Measurements from ENCODE around the gene LCOR.
"Not testable (repeated sequence)": the region's sequence is repeated elsewhere in the genome, so short reads cannot be mapped to it uniquely, and the experiment has no call there.

The LCOR gene

DNA sequence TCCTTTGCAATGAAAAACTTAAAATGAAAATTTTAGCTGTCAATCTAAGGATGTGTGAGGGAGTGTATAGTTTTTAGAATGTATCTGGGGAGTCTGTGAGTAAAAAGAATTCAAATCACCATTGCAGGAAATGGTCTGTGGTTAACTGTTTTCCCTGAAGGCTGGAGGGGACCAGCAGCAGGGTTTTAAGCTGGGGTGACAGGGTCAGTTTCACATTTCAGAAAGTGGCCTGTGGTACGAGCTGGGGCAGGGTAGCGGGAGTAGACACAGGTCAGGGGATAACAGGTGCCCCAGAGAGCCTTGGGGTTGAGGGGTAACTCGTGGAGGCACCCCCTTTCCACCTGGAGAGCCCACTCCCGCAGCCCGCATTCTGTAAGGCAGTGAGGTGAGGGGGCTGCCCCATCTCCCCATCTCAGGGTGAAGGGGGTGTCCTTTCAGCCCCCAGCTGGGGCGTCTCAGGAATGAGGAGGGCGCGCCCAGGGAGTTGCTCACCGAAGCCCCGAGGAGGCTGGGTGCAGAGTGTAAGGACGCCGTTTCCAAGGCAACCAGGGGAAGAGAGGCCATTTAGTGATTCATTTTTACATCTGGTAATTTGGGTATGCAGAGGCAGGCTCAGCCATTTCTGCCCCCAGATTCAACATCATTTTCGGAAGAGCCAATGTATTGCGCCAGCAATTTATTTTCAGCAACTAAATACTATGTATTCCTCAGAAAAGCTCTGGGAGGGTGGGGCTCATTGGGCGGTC is 184.8 kb downstream of the LCOR start:
- peak; percentile 61 for DNase-seq

DNA sequence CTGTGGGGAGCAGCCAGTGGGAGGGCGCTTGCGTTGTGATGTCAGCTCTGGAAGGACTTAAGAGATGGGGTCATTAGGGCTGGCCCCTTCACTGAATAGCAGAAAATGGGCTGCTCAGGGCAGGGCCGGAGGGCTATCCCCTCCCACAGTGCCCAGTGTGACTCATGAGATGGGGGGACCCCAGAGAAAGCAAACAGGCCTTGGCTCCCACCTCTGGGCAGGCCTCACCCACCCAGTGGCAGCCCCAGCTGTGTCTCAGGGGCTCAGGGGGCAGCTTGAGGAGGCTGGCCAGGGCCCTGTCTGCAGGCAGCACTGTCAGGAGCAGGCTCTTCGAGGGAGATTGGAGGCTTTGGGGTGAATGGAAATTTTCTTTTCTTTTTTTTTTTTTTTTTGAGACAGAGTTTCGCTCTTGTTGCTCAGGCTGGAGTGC is 185.4 kb downstream of the LCOR start:
- peak; percentile 53 for DNase-seq

DNA sequence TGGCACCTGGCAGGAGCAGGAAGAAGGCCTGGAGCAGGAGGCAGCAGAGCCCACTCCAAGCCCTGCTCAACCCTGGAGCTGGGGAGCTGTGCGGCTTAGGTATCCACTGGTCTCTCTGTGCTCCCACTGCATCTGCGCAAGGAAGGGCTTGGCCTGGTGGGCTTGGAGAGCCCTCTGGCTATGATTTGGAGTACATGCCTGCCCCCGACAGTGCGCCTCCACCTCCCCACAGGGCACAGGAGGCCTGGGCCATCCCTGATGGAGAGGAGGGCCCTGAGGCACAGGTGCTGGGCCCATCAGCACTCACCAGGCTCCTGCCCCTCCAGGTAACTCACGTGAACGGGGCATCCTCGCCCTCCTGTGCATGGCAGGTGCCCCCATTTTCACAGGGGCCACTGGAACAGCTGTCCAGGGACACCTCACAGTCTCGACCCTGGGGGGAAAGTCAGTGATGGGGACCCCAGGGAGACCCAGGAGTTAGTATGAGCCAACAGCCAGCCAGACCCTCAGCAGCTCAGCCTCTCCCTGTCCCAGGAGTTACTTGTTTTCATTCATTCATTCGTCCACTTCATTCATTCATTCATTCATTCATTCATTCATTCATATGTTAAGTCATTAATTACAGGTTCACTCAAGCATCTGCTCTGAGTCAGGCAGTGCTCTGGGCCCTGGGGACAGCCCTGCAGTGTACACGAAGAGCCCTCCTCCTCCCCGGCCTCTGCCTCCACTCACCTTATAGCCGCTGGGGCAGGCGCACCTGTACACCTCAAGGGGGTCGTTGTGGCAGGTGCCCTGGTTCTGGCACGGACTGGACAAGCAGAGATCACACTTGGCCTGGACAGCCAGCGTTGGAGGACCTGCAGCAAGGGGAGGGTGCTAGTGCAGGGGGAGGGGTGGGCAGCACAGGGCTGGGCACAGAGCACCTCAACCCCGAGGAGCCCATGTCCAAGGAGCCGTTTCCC is 186.4 kb downstream of the LCOR start:
- peak; percentile 54 for DNase-seq

DNA sequence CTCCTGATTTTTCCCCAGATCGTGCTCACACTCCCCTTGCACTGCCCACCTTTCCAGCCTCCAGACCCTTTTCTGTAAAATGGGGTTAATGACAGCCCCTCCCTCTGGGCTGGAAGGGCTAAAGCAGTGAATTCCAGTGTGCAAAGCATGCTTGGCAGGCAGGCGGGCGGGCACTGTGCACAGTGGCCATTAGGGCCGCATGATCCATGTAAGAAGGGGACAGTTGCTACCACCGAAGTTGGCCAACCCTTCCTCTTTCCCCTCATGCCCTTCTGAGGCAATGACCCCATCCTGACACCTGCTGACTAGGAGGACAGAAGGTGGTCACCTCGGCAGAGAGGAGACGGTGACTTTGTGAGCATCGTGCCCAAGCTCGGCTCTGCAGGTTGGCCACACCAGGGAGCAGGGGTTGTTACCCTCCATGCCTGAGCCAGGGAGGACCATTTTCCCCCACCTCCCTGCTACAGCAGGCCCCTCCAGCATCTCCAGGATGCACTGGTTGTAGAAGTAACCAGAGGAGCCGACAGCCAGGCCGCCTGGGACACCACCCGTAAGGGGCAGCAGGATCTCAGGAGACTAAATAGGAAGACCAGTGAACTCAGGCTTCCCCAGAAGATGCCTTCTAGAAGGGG is 187.2 kb downstream of the LCOR start:
- peak; percentile 44 for DNase-seq

DNA sequence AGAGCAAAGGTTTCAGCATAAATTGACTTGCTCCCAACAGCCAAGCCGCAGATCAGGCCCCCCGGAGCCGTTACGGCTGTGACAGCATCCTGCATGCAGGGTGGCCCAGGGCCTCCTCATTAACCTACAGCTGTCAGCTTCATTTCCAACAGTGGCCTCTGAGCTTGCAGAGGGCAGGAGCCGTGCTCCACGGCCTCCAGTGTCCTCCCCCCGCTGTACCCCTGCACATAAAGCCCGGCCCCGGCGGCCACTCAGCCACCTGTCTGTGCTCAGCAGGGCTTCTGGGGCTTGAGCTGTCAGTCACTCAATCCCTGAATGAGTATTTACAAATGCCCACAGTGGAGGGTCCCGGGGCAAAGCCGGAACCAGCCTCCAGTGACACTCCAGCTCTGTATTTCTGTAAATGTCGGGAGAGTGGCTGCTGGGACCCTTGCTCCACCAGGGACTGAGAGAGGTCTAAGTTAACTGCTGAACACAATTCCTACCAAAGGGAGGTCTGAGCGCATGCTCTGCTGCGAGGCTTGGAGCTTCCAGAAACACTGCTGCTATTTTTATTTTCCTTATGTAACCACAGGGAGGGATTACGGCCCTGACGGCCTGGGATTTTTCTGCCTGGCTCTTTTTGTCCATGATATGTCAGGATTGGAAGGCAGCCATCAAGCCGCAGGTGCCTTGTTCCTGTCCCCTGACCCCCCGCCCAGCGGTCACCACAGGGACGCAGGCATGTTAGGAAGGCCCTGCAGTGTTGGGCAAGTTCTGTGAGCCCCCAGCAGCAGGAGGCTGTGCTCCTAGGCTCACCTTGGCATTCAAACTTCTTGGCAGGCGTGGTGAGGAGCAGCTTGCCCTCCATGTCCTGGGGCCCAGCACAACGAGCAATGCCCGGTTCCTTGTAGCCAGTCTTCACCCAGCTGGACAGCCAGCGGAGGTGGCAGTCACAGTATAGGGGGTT is 188.6 kb downstream of the LCOR start:
- peak; percentile 54 for DNase-seq

DNA sequence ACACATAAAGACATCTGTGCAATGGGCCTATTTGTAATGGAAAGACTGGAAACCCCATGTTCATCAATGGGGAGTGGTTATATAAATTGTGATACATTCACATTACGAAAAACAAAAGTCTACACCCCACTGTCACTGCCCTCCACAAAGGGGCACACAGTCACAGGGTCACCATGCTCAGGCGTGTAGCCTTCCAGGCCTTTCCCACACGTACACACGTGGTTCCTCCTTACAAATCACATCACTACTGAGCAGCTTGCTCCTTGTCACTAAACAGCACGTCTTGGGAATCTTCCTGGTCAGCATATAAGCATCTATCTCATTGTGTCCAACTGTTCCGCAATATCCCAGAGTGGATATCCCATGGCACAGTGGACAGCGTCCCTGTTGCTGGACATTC is 190.5 kb downstream of the LCOR start:
- no peak for DNase-seq

DNA sequence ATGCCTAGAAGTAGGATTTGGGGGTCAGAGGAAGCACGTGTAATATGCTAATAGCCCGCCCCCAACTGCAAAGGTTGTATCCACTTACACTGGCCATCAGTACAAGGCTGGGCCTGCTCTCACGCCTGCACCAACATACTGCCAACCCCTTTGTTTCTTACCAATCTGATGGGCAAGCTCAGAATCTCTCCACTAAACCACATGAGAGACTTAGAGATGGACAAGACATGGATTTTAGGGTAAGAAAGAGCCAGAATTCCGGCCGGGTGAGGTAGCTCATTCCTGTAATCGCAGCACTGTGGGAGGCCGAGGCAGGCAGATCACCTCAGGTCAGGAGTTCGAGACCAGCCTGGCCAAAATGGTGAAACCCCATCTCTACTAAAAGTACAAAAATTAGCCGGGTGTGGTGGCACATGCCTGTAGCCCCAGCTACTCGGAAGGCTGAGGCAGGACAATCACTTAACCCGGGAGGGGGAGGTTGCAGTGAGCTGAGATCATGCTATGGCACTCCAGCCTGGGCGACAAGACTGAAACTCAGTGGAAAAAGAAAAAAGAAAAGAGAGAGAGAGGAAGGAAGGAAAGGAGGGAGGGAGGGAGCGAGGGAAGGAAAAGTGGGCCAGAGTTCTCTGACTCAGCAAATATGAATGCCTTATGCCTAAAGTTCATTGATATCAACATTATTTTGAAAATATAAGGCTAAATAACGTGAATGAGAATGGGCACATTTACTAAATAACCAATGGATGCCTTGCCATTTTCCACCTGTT is 191.5 kb downstream of the LCOR start:
- no peak for DNase-seq

DNA sequence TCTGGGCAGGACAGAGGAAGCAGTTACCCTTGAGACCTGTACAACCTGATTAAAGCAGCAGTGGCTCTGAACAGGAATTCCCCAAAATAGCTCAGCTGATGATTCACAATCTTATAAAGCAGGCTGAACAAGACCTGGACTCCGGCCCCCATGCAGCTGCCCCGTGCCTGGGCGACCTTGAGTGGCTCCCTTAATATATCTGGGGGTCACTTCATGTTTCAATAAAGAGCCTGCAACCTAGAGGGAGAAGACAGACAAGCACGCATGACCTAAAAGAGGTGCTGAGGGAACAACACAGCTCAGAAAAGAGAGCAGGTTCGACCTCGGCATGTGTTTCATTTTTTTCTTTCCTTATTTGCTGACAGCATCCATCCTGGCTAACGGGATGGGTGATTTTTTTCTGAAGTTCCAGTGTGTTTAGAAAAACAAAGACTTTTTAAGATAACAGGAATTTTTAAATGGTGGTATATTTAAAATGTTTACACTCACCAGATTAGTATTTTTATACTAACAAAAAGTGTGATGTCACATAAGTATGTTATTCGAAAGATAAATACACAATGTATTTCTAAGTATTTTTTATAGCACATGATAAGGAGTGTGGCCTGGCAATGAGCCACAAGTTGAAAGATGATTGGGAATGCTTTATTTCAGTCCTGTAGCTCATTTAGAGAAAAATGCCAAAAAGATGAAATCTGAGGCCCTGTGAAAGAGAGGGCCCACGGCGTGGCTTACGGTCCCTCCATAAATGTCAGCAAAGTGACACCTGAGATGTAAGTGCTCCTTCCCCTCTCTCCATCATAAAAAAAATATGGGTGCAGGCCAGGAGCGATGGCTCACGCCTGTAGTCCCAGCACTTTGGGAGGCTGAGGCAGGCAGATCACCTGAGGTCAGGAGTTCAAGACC is 192.3 kb downstream of the LCOR start:
- no peak for DNase-seq

DNA sequence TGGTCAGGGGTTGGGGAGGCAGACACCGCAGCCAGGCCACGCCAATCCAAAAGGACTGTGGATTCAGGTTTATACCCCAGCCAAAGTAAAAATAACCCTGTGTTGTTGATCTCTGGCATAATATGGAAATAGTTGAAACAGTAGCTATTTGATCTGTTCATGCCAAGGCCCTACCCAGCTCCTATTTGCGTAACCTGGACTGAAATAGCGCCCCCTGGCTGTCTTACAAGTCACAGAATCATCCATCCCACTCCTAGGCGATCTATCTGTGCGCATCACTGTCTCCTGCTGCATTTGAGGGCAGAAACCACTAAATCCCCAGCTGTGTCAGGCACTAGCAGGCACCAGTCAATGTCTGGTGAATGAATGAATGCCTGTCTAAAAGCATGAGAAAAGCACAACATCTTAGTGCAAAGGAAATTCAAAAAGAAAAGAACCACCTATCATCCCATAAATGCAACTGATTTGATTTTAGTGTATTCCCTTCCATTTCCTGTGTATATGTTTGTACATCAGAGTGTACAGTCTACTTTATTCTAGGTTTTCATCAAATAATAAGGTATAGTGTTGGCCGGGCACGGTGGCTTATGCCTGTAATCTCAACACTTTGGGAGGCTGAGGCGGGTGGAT is 193.6 kb downstream of the LCOR start:
- peak; percentile 79 for DNase-seq

DNA sequence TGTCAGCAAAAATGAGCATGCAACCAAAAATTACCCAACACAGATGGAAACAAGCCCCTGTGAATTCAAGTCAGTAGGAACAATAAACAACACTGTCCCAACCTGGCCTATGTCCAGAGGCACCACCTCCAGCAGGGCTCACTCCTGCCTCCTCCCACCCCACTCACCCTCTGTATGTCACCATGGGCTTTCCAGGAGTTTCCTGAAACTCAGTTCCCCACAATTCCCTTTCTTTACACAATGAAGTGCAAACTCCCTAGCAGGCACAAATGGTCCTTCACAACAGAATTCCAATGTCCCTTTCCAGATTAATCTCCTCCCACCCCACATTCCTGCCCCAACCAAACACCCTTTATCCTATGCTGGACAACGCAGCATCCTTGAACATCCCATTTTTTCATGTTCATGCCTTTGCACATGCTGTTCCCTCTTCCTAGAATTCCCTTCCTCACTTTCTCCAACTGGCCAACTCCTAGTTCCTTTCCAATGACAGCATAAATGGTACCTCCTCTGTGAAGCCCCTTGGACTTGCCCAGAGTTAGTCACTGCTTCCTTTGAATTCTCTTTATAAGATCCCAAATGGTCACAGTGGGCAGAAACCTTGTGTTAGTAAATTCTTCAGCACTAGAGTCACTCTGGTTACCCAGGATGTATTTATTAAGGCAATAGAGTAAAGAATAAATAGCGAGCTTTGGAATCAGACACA is 196.2 kb downstream of the LCOR start:
- DNase-seq = no peak

DNA sequence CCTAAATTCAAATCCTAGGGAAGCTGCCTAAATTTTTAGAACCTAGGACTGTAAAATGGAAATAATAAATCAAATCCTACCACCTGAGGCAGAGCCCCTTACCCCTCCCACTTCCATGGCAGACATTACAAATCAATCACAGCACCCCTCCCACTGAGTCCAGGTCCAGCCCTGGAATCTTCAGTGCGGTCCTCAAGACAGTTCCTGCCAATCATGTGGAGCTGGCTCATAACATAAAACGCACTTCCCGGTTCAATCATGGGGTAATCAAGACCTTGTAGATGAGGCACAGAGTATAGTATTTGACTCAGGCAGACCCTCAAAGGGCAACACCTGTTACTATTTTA is 196.7 kb downstream of the LCOR start:
- no peak for DNase-seq

DNA sequence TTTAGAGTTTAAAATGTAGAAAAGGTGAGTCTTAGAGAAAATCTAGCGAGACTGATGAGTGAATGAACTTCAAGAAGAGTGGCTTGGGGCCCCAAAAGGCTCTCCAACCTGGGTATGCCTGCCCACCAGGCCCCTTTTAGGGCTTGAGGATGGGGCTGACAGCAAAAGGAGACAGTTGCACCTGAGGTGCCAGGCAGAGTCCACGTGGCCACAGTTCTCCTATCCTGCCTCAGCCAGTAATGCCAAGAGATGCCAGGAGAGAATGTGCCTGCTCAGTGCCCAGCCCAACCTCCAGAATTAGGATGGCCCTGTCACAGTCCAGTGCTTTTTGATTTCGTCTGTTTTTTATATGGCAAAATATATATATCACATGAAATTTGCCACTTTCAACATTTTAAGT is 197.2 kb downstream of the LCOR start:
- DNase-seq = no peak

DNA sequence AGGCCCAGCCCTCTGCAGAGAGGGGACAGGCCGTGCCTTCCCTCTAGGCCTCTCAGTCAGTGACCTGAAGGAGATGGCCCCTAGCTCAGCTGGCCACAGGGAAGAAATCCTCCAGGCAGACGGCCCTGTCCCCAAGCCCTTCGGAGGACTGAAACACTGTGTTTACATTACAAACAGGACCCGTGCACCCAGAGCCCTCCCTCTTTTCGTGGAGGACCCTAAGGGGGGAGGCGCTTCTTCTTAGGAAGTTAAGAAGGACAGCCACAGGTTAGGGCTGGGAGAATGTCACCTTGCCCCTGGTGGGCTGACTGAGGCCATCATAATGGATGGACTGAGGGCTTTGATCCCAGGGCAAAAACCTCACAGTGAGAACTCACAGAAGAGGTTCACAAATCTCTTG is 198.8 kb downstream of the LCOR start:
- DNase-seq = no peak

DNA sequence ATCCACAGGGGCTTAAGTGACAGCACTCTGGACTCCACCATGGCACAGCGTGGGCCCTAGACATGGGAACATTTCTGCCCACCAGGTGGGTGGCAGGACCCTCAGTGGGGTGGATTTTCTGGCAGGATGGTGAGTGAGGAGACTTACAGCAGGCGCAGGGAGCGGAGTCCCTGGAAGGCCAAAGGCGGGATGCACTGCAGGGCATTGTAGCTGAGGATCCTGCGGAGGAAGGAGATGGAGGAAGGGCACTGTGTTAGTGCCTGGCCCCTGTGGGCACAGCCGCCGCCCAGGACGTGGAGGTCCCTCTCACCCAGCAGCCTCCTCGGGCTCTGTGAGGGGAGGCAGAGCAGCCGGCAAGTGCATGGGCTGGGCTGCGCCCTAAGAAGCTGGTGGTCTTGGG is 199.4 kb downstream of the LCOR start:
- DNase-seq = peak; percentile 52

DNA sequence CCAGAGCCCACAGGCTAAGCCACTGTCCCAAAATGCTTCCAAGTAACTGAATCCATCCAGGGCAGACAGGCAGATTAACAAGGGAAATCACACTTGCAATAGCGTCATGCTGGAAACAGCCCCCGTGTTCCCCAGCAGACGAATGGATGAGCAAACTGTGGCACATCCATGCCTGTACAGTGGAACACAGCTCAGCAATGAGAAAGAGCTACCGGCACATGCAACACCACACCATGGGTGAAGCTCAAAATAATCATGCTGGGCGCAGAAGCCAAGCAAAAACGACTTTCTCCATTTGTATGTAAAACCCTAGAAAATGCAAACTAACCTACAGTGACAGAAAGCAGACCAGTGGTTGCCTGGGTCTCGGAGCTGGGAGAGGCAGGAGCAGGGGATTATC is 200.5 kb downstream of the LCOR start:
- no peak for DNase-seq

DNA sequence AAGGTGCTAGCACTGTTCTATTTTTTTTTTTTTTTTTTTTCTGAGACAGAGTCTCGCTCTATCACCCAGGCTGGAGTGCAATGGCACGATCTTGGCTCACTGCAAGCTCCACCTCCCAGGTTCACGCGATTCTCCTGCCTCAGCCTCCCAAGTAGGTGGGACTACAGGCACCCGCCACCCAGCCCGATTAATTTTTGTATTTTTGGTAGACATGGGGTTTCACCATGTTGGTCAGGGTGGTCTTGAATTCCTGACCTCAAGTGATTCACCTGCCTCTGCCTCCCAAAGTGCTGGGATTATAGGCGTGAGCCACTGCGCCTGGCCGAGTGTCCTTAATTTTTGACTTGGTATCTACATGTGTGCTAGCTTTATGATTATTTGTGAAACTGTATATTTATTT is 201.7 kb downstream of the LCOR start:
- DNase-seq = not testable (repeated sequence)

DNA sequence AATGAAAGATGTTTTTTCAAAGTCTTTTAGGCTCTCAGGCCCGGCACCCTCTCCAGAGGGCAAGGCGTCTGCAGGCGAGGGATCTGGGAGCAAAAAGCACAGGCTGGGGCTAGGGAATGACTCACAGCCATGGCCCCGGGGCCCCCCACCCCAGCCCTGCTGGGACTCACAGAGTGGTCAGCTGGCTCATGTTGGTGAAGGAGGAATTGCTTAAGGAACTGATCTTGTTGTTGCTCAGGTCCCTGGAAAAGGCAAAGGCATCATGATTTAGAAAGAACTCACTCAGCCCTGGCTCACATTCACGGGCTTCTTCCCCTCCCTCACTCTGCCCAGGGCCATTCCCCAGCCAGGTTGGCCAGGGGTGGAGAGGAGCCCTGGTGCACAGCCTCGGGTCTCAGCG is 202.2 kb downstream of the LCOR start:
- DNase-seq = no peak

DNA sequence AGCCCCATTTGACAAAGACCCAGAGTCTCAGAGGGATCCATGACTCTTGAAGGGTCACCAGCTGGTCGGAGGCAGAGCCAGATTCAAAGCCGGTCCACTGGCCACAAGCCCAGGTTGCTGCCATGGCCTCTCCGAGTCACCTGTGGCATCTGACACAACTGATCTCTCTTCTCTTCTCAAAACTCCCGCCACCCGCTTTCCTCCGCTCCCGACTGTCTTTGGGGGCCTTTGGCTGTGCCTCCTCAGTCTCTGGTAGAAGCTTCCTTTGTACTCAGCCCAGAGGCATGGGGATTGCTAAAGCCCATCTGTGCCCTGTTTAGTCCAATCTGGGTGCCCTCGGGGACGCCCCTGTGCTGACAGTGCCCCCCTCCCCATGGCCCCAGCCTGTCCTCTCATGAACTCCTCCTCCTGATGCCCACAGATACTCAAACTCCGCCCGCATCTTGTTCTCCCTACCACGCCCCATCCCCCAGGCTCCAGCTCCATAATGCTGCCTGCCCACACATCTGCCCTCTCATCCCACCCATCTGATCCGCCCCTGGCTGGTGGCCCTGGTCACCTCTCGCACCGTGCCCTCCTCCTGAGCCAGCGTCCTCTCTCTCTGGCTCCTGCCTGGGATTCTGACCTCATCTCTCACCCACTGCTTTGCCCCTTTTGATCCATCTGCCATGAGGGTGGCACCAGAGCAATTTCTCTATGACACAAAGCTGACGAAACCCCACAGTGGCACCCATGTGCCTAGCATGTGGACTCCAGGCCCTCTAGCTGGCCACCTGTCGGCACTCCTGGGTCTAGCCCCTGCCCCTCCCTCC is 203.1 kb downstream of the LCOR start:
- DNase-seq = no peak

Data from activated effector memory CD4-positive, alpha-beta T cell treated with anti-CD3 and anti-CD28 coated beads, Interleukin-2, amount 50 U/mL, for 16 hours (primary cell).